ENCODE data around the gene ATN1. TPM values are rescaled to one million over a fixed set of nuclear protein-coding genes. Genes with fewer than 3 reads are reported as not detected.
A peak's percentile ranks its signal among the peaks of the same experiment; 100 is the strongest.

The ATN1 gene
- total and polyA plus RNA-seq, 9 of the 15 experiments (the other 6 are each of a cell fraction or from before 2014, with no cell fraction given): 0.15 to 49.8 (median 2.7) TPM

- peak; percentile 95 for TF ChIP-seq ZNF263 (CRISPR knock-in tag; IDR thresholded peaks at IDR 0.05; ENCODE audit: borderline replicate concordance)
- TF ChIP-seq ZNF444 (CRISPR knock-in tag; IDR thresholded peaks at IDR 0.05): no peak
- no peak for TF ChIP-seq MCM7 (IDR thresholded peaks at IDR 0.05)
- TF ChIP-seq, protein P1, sequence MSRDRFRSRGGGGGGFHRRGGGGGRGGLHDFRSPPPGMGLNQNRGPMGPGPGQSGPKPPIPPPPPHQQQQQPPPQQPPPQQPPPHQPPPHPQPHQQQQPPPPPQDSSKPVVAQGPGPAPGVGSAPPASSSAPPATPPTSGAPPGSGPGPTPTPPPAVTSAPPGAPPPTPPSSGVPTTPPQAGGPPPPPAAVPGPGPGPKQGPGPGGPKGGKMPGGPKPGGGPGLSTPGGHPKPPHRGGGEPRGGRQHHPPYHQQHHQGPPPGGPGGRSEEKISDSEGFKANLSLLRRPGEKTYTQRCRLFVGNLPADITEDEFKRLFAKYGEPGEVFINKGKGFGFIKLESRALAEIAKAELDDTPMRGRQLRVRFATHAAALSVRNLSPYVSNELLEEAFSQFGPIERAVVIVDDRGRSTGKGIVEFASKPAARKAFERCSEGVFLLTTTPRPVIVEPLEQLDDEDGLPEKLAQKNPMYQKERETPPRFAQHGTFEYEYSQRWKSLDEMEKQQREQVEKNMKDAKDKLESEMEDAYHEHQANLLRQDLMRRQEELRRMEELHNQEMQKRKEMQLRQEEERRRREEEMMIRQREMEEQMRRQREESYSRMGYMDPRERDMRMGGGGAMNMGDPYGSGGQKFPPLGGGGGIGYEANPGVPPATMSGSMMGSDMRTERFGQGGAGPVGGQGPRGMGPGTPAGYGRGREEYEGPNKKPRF (IDR thresholded peaks at IDR 0.05; ENCODE audit: low read depth, low read length): no peak
- TF ChIP-seq GABPA (tag; conservative IDR thresholded peaks at IDR 0.05; ENCODE audit: low read depth): peak; percentile 90
- no peak for TF ChIP-seq ZNF589 (CRISPR knock-in tag; IDR thresholded peaks at IDR 0.05; ENCODE audit: low read depth)
- no peak for TF ChIP-seq ZKSCAN3 (CRISPR knock-in tag; IDR thresholded peaks at IDR 0.05)
- peak; percentile 74 for TF ChIP-seq ZBTB7A (IDR thresholded peaks at IDR 0.05; ENCODE audit: borderline replicate concordance, control insufficient read depth, low read depth, low read length)
- no peak for TF ChIP-seq TRIM28 (IDR thresholded peaks at IDR 0.05)
- no peak for TF ChIP-seq ZNF232 (CRISPR knock-in tag; IDR thresholded peaks at IDR 0.05)
- TF ChIP-seq CSDE1 (IDR thresholded peaks at IDR 0.05): no peak
- TF ChIP-seq ZNF12 (CRISPR knock-in tag; IDR thresholded peaks at IDR 0.05): no peak
- TF ChIP-seq ZBTB2 (IDR thresholded peaks at IDR 0.05): no peak
- peak; percentile 40; the same call in 1 of the 2 replicates for TF ChIP-seq RB1 (IDR thresholded peaks at IDR 0.05; ENCODE audit: low read depth)
- no peak for TF ChIP-seq ZNF197 (CRISPR knock-in tag; IDR thresholded peaks at IDR 0.05; ENCODE audit: low read depth)
- TF ChIP-seq BCL6 (CRISPR knock-in tag; IDR thresholded peaks at IDR 0.05): no peak
- TF ChIP-seq FOXM1 (IDR thresholded peaks at IDR 0.05; ENCODE audit: low read depth): 0 out of 2 replicates have a peak, but pooled peaks have one; percentile 27
- TF ChIP-seq FOXM1 (CRISPR knock-in tag; IDR thresholded peaks at IDR 0.05; ENCODE audit: low read depth): 0 out of 2 replicates have a peak, but pooled peaks have one; percentile 32
- TF ChIP-seq RFX7 (CRISPR knock-in tag; IDR thresholded peaks at IDR 0.05): no peak
- no peak for TF ChIP-seq JUNB (CRISPR knock-in tag; conservative IDR thresholded peaks at IDR 0.05)
- no peak for TF ChIP-seq RBM17 (IDR thresholded peaks at IDR 0.05; ENCODE audit: borderline replicate concordance, low read depth, low read length)
- TF ChIP-seq, protein P2, sequence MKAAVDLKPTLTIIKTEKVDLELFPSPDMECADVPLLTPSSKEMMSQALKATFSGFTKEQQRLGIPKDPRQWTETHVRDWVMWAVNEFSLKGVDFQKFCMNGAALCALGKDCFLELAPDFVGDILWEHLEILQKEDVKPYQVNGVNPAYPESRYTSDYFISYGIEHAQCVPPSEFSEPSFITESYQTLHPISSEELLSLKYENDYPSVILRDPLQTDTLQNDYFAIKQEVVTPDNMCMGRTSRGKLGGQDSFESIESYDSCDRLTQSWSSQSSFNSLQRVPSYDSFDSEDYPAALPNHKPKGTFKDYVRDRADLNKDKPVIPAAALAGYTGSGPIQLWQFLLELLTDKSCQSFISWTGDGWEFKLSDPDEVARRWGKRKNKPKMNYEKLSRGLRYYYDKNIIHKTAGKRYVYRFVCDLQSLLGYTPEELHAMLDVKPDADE (conservative IDR thresholded peaks at IDR 0.05; ENCODE audit: control insufficient read depth, low read depth, low read length): 0 out of 2 replicates have a peak, but pooled peaks have one; percentile 41
- peak; percentile 67 for TF ChIP-seq TBP (optimal IDR thresholded peaks at IDR 0.05; ENCODE audit: low read depth, low read length)
- no peak for TF ChIP-seq PRPF4 (IDR thresholded peaks at IDR 0.05; ENCODE audit: insufficient read depth, low read depth, low read length, poor library complexity, severe bottlenecking)
- peak; percentile 74; the same call in 1 of the 2 replicates for TF ChIP-seq NR1H2 (CRISPR knock-in tag; IDR thresholded peaks at IDR 0.05)
Measured at GRCh38 chr12:6961695-6962284, 34.0 kb downstream of the ATN1 start (continued).

Data from K562 (cell line).